ENCODE results near the gene APOBEC3F. TPM values are rescaled to one million over a fixed set of nuclear protein-coding genes. Genes with fewer than 3 reads are reported as not detected.
"Not testable (repeated sequence)": the region's sequence is repeated elsewhere in the genome, so short reads cannot be mapped to it uniquely, and the experiment has no call there.

APOBEC3F gene
- total RNA-seq, 2 donors from 2014 or later, result 3.4 to 6.3 TPM

- TF ChIP-seq CTCF (IDR thresholded peaks at IDR 0.05), result no peak
- Histone ChIP-seq H3K9me3 (no peaks in the 10 kb centered on the region), H3K4me3 (no peak overlapping the region), H3K27me3 (no peaks in the 10 kb centered on the region), H3K36me3 (no peaks in the 10 kb centered on the region), H3K27ac (no peak overlapping the region), H3K4me1 (no peaks in the 10 kb centered on the region)
- no peak for DNase-seq (ENCODE audit: low spot score)
These were observed 12.9 kb upstream of the APOBEC3F start for GRCh38 chr22:39027717-39028116.

- Histone ChIP-seq H3K27ac (no peak overlapping the region), H3K4me1 (no peaks in the 10 kb centered on the region), H3K4me3 (no peak overlapping the region), H3K36me3 (no peaks in the 10 kb centered on the region), H3K27me3 (no peaks in the 10 kb centered on the region), H3K9me3 (no peaks in the 10 kb centered on the region)
- DNase-seq (ENCODE audit: low spot score), result no peak
- TF ChIP-seq CTCF (IDR thresholded peaks at IDR 0.05), result no peak
These were observed 12.4 kb upstream of the APOBEC3F start for GRCh38 chr22:39028281-39028680.

- Histone ChIP-seq H3K4me1 (no peaks in the 10 kb centered on the region), H3K4me3 (no peak overlapping the region), H3K27me3 (no peaks in the 10 kb centered on the region), H3K36me3 (no peaks in the 10 kb centered on the region), H3K27ac (no peak overlapping the region), H3K9me3 (no peaks in the 10 kb centered on the region)
- no peak for DNase-seq (ENCODE audit: low spot score)
- TF ChIP-seq CTCF (IDR thresholded peaks at IDR 0.05), result no peak
These were observed 11.4 kb upstream of the APOBEC3F start for GRCh38 chr22:39029227-39029626.

- no peaks in the 10 kb centered on the region for H3K36me3 ChIP-seq
- no peaks in the 10 kb centered on the region for H3K27me3 ChIP-seq
- H3K4me1 ChIP-seq, result no peaks in the 10 kb centered on the region
- no peak overlapping the region for H3K4me3 ChIP-seq
- DNase-seq (ENCODE audit: low spot score), result no peak
- H3K27ac ChIP-seq, result no peak overlapping the region
- TF ChIP-seq CTCF (IDR thresholded peaks at IDR 0.05), result no peak
- no peaks in the 10 kb centered on the region for H3K9me3 ChIP-seq
These were observed 10.0 kb upstream of the APOBEC3F start for GRCh38 chr22:39030705-39031104.

- H3K36me3 ChIP-seq; H3K27ac ChIP-seq; DNase-seq (ENCODE audit: low spot score); H3K4me3 ChIP-seq; H3K9me3 ChIP-seq; H3K27me3 ChIP-seq; H3K4me1 ChIP-seq: not testable (repeated sequence)
These were observed 9.0 kb upstream of the APOBEC3F start for GRCh38 chr22:39031434-39032295.

- H3K27me3 ChIP-seq; H3K9me3 ChIP-seq; DNase-seq (ENCODE audit: low spot score); H3K27ac ChIP-seq; H3K4me3 ChIP-seq; H3K36me3 ChIP-seq: not testable (repeated sequence)
- peaks cover 0 to 11% of the 10 kb centered on the region in 2 donors for H3K4me1 ChIP-seq
These were observed 3.6 kb upstream of the APOBEC3F start for GRCh38 chr22:39037071-39037470.

Data from right atrium auricular region (tissue), 2 donors.